HepG2 (cell line): ENCODE results near the gene XPNPEP2.

Experiments used
- CBX2 ChIP-seq, 2 experiments: fragments of 200-600 bp in 1 of 2; sonication (generic); formaldehyde crosslinking in 1 of 2; IDR thresholded peaks; 2 replicates each; pipeline versions ENCODE4 v1.7.0 to v1.8.1; 2018 to 2022; ENCODE audit warnings: low read depth in 2 of 2, low read length in 1 of 2, mild to moderate bottlenecking in 1 of 2, missing genetic modification reagents in 1 of 2
- CREB3 ChIP-seq: sonication (generic); formaldehyde crosslinking; IDR thresholded peaks from 2 replicates; pipeline ENCODE4 v1.5.0; 2020; ENCODE audit warnings: missing genetic modification reagents
- FOXP4 ChIP-seq: sonication (generic); formaldehyde crosslinking; IDR thresholded peaks from 2 replicates; pipeline ENCODE4 v1.4.0; 2020; ENCODE audit warnings: missing genetic modification reagents
- MLLT10 ChIP-seq: sonication (generic); formaldehyde crosslinking; IDR thresholded peaks from 2 replicates; pipeline ENCODE4 v1.4.0; 2020; ENCODE audit warnings: missing genetic modification reagents
- SATB2 ChIP-seq: sonication (generic); formaldehyde crosslinking; IDR thresholded peaks from 2 replicates; pipeline ENCODE4 v1.5.0; 2020; ENCODE audit warnings: missing genetic modification reagents
- SNAPC4 ChIP-seq: sonication (generic); formaldehyde crosslinking; IDR thresholded peaks from 2 replicates; pipeline ENCODE4 v1.4.0; 2020; ENCODE audit warnings: mild to moderate bottlenecking, missing genetic modification reagents
- SP1 ChIP-seq, 2 experiments: fragments of 450-650 bp in 1 of 2; sonication (generic) in 1 of 2; formaldehyde crosslinking in 1 of 2; IDR thresholded peaks; 2 replicates each; pipeline versions ENCODE4 v1.4.0 to v1.6.1; 2016 to 2020; ENCODE audit warnings: missing genetic modification reagents in 1 of 2
- TBL1XR1 ChIP-seq: fragments of 150-350 bp; IDR thresholded peaks from 2 replicates; pipeline ENCODE4 v1.6.1; 2014; ENCODE audit warnings: borderline replicate concordance, low read length; ENCODE audit not compliant: partially characterized antibody
- ZNF232 ChIP-seq: sonication (generic); formaldehyde crosslinking; IDR thresholded peaks from 2 replicates; pipeline ENCODE4 v1.4.0; 2020; ENCODE audit warnings: missing genetic modification reagents, borderline replicate concordance
- ZNF33B ChIP-seq: sonication (generic); formaldehyde crosslinking; IDR thresholded peaks from 2 replicates; pipeline ENCODE4 v1.5.1; 2020; ENCODE audit warnings: mild to moderate bottlenecking, missing genetic modification reagents
- ZNF382 ChIP-seq: sonication (generic); formaldehyde crosslinking; IDR thresholded peaks from 2 replicates; pipeline ENCODE4 v1.5.0; 2020; ENCODE audit warnings: missing genetic modification reagents, mild to moderate bottlenecking, borderline replicate concordance
- ZNF570 ChIP-seq: sonication (generic); formaldehyde crosslinking; IDR thresholded peaks from 2 replicates; pipeline ENCODE4 v1.4.0; 2020; ENCODE audit warnings: mild to moderate bottlenecking, missing genetic modification reagents, borderline replicate concordance
- TF ChIP-seq, protein P1 (sequence below): sonication (generic); formaldehyde crosslinking; IDR thresholded peaks from 2 replicates; pipeline ENCODE4 v1.4.0; 2020; ENCODE audit warnings: mild to moderate bottlenecking, missing genetic modification reagents

- TF ChIP-seq SNAPC4 (no peak), CREB3 (CRISPR knock-in tag) (no peak), ZNF382 (no peak), SP1 (IDR thresholded peaks at IDR 0.05) (no peak), SP1 (CRISPR knock-in tag; IDR thresholded peaks at IDR 0.05) (no peak), ZNF33B (CRISPR knock-in tag) (no peak), CBX2 (IDR thresholded peaks at IDR 0.05; ENCODE audit: low read depth, low read length) (no peak), CBX2 (CRISPR knock-in tag; IDR thresholded peaks at IDR 0.05; ENCODE audit: low read depth) (no peak), FOXP4 (CRISPR knock-in tag) (no peak), TBL1XR1 (no peak), SATB2 (CRISPR knock-in tag) (no peak), MLLT10 (no peak), ZNF570 (no peak), ZNF232 (no peak)
- TF ChIP-seq, protein P1, sequence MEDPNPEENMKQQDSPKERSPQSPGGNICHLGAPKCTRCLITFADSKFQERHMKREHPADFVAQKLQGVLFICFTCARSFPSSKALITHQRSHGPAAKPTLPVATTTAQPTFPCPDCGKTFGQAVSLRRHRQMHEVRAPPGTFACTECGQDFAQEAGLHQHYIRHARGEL (CRISPR knock-in tag), result no peak
Observed at GRCh38 chrX:129705988-129706387, 32.8 kb upstream of the XPNPEP2 start.
